Neural cell (in vitro differentiated cells): ENCODE results near the gene ARHGEF25. TPM values are rescaled to one million over a fixed set of nuclear protein-coding genes. Genes with fewer than 3 reads are reported as not detected.

Source experiments
- H2AFZ ChIP-seq: fragments of 200-600, 300-800 bp; sonication (generic), shearing (Covaris generic); 2 replicates; pipeline ENCODE4 v1.6.0; 2014; ENCODE audit warnings: low read depth, mild to moderate bottlenecking, antibody characterized with exemption, low read length, moderate library complexity
- H3F3A ChIP-seq: fragments of 200-600 bp; shearing (Covaris generic); 2 replicates; pipeline ENCODE4 v1.6.1; 2016; ENCODE audit warnings: mild to moderate bottlenecking, moderate library complexity, mixed read lengths, antibody characterized with exemption, low read length; ENCODE audit not compliant: insufficient read depth, poor library complexity, severe bottlenecking
- H3K27ac ChIP-seq: fragments of 200-600, 300-800 bp; sonication (generic), shearing (Covaris generic); 2 replicates; pipeline ENCODE4 v1.5.1; 2014; ENCODE audit warnings: mild to moderate bottlenecking, low read length, moderate library complexity
- H3K27me3 ChIP-seq: fragments of 300-800, 200-600 bp; sonication (generic), shearing (Covaris generic); 2 replicates; pipeline ENCODE4 v1.6.0; 2014; ENCODE audit warnings: mild to moderate bottlenecking, low read depth, low read length, moderate library complexity; ENCODE audit not compliant: insufficient read depth
- H3K36me3 ChIP-seq: fragments of 300-800, 200-600 bp; sonication (generic), shearing (Covaris generic); 2 replicates; pipeline ENCODE4 v1.5.1; 2014; ENCODE audit warnings: mild to moderate bottlenecking, antibody characterized with exemption, low read length, moderate library complexity; ENCODE audit not compliant: insufficient read depth
- H3K4me2 ChIP-seq: fragments of 300-800, 200-600 bp; sonication (generic), shearing (Covaris generic); 2 replicates; pipeline ENCODE4 v1.6.0; 2014; ENCODE audit warnings: mild to moderate bottlenecking, low read length
- H3K4me3 ChIP-seq: fragments of 300-800, 200-600 bp; sonication (generic), shearing (Covaris generic); 2 replicates; pipeline ENCODE4 v1.5.1; 2014; ENCODE audit warnings: mild to moderate bottlenecking, low read length, moderate library complexity
- H3K79me2 ChIP-seq: fragments of 200-600 bp; shearing (Covaris generic); replicated peaks from 2 replicates; pipeline ENCODE4 v1.6.0; 2014; ENCODE audit warnings: mild to moderate bottlenecking, low read length, moderate library complexity; ENCODE audit not compliant: insufficient read depth
- H3K9ac ChIP-seq: fragments of 300-800, 200-600 bp; sonication (generic), shearing (Covaris generic); 2 replicates; pipeline ENCODE4 v1.6.1; 2016; ENCODE audit warnings: mild to moderate bottlenecking, low read length, mixed read lengths
- H3K9me2 ChIP-seq: fragments of 200-600 bp; shearing (Covaris generic); 2 replicates; pipeline ENCODE4 v1.6.1; 2016; ENCODE audit warnings: mild to moderate bottlenecking, low read length, mixed read lengths; ENCODE audit not compliant: insufficient read depth
- H3K9me3 ChIP-seq: fragments of 200-600, 300-800 bp; sonication (generic), shearing (Covaris generic); 2 replicates; pipeline ENCODE4 v1.6.1; 2016; ENCODE audit warnings: mild to moderate bottlenecking, mixed run types, low read length, moderate library complexity, mixed read lengths
- H4K20me1 ChIP-seq: fragments of 200-600 bp; shearing (Covaris generic); 2 replicates; pipeline ENCODE4 v1.6.1; 2016; ENCODE audit warnings: mild to moderate bottlenecking, mixed run types; ENCODE audit not compliant: insufficient read depth
- CTCF ChIP-seq: fragments of 450-650 bp; IDR thresholded peaks from 2 replicates; pipeline ENCODE4 v1.5.1; 2014; ENCODE audit warnings: antibody characterized with exemption, mild to moderate bottlenecking, moderate library complexity; ENCODE audit not compliant: poor library complexity, severe bottlenecking
- EP300 ChIP-seq: fragments of 450-650 bp; conservative IDR thresholded peaks from 2 replicates; pipeline ENCODE4 v1.6.1; 2014; ENCODE audit warnings: antibody characterized with exemption, mild to moderate bottlenecking, moderate library complexity; ENCODE audit not compliant: poor library complexity, severe bottlenecking
- EZH2 ChIP-seq: fragments of 200-600, 300-800 bp; shearing (Covaris generic), sonication (generic); IDR thresholded peaks from 2 replicates; pipeline ENCODE4 v1.6.1; 2014; ENCODE audit warnings: antibody characterized with exemption, low read length, borderline replicate concordance, mild to moderate bottlenecking; ENCODE audit not compliant: insufficient read depth, poor library complexity, severe bottlenecking
- MXI1 ChIP-seq: fragments of 450-650 bp; conservative IDR thresholded peaks from 2 replicates; pipeline ENCODE4 v1.6.1; 2014; ENCODE audit warnings: antibody characterized with exemption, mild to moderate bottlenecking; ENCODE audit not compliant: poor library complexity, severe bottlenecking
- POLR2AphosphoS5 ChIP-seq: IDR thresholded peaks from 2 replicates; pipeline ENCODE4 v1.6.1; 2012
- RAD21 ChIP-seq: fragments of 450-650 bp; conservative IDR thresholded peaks from 2 replicates; pipeline ENCODE4 v1.6.1; 2014; ENCODE audit warnings: antibody characterized with exemption, mild to moderate bottlenecking, moderate library complexity
- REST ChIP-seq: IDR thresholded peaks from 2 replicates; pipeline ENCODE4 v1.6.1; 2012; ENCODE audit warnings: borderline replicate concordance
- SMC3 ChIP-seq: fragments of 450-650 bp; conservative IDR thresholded peaks from 2 replicates; pipeline ENCODE4 v1.6.1; 2014; ENCODE audit warnings: antibody characterized with exemption, mild to moderate bottlenecking, moderate library complexity; ENCODE audit not compliant: poor library complexity
- TAF1 ChIP-seq: IDR thresholded peaks from 2 replicates; pipeline ENCODE4 v1.6.1; 2012; ENCODE audit warnings: low read depth
- polyA plus RNA-seq: library from polyadenylated mRNA; depleted of rRNA; stranded (reverse); fragments of >200 nt; gene quantifications from 2 replicates; pipeline ENCODE4 v1.2.3, GENCODE V29; 2014

Gene ARHGEF25
- polyA plus RNA-seq, 1 donor from 2014 or later, result 12.9 TPM

- H3K9me2 ChIP-seq, result no peaks in the 10 kb centered on the region
- peaks cover 1% of the 10 kb centered on the region for H3K27me3 ChIP-seq
- H2AFZ ChIP-seq, result peak overlapping the region; percentile 67
- no peaks in the 10 kb centered on the region for H3F3A ChIP-seq
- H3K27ac ChIP-seq, result peak overlapping the region; percentile 78
- H3K79me2 ChIP-seq, result peaks cover 19% of the 10 kb centered on the region
- TF ChIP-seq REST, result no peak
- no peak for TF ChIP-seq EP300
- peak overlapping the region; percentile 61 for H3K4me2 ChIP-seq
- H4K20me1 ChIP-seq, result no peaks in the 10 kb centered on the region
- H3K4me3 ChIP-seq, result peak overlapping the region; percentile 74
- no peaks in the 10 kb centered on the region for H3K36me3 ChIP-seq
- peak overlapping the region; percentile 90 for H3K9ac ChIP-seq
- H3K9me3 ChIP-seq, result no peaks in the 10 kb centered on the region
Observed at GRCh38 chr12:57604992-57605810, 6.0 kb upstream of the ARHGEF25 start.

GRCh38 chr12:57605811-57606311, 5.4 kb upstream of the ARHGEF25 start:
- H3K27ac ChIP-seq, result peak overlapping the region; percentile 78
- H3F3A ChIP-seq, result no peaks in the 10 kb centered on the region
- no peaks in the 10 kb centered on the region for H3K9me3 ChIP-seq
- H3K27me3 ChIP-seq, result peaks cover 8% of the 10 kb centered on the region
- peak overlapping the region; percentile 61 for H3K4me2 ChIP-seq
- H3K79me2 ChIP-seq, result peaks cover 19% of the 10 kb centered on the region
- H2AFZ ChIP-seq, result no peak overlapping the region
- H3K4me3 ChIP-seq, result peak overlapping the region; percentile 74
- no peaks in the 10 kb centered on the region for H3K9me2 ChIP-seq
- no peaks in the 10 kb centered on the region for H4K20me1 ChIP-seq
- H3K9ac ChIP-seq, result peak overlapping the region; percentile 90
- no peak for TF ChIP-seq EZH2
- TF ChIP-seq POLR2AphosphoS5, result no peak
- no peak for TF ChIP-seq REST
- no peak for TF ChIP-seq SMC3
- no peak for TF ChIP-seq CTCF
- TF ChIP-seq TAF1, result no peak
- TF ChIP-seq RAD21, result no peak
- TF ChIP-seq MXI1, result no peak
- no peak for TF ChIP-seq EP300
- H3K36me3 ChIP-seq, result no peaks in the 10 kb centered on the region
